DMS79 treated with DMSO at 0.1 percent for 48 hours (cell line): Measurements from ENCODE around the gene TTLL7.
"Not testable (repeated sequence)": the region's sequence is repeated elsewhere in the genome, so short reads cannot be mapped to it uniquely, and the experiment has no call there.

ENCODE experiments used
- DNase-seq: peaks from one replicate; lab custom pipeline; 2025; lab: John Stamatoyannopoulos, UW

TTLL7 gene

GRCh38 chr1:83929184-83929583, 69.7 kb downstream of the TTLL7 start:
- no peak for DNase-seq

GRCh38 chr1:83928396-83928795, 70.5 kb downstream of the TTLL7 start:
- no peak for DNase-seq

- no peak for DNase-seq
Measured at GRCh38 chr1:83927701-83928100, 71.2 kb downstream of the TTLL7 start.

- DNase-seq: no peak
Measured at GRCh38 chr1:83927061-83927460, 71.9 kb downstream of the TTLL7 start.

- DNase-seq: no peak
Measured at GRCh38 chr1:83923553-83923952, 75.4 kb downstream of the TTLL7 start.

- DNase-seq: no peak
Measured at GRCh38 chr1:83922431-83922830, 76.5 kb downstream of the TTLL7 start.

GRCh38 chr1:83920320-83920719, 78.6 kb downstream of the TTLL7 start:
- no peak for DNase-seq

- DNase-seq: no peak
Measured at GRCh38 chr1:83919872-83920271, 79.1 kb downstream of the TTLL7 start.

GRCh38 chr1:83918688-83919285, 80.1 kb downstream of the TTLL7 start:
- DNase-seq: no peak

GRCh38 chr1:83917959-83918358, 81.0 kb downstream of the TTLL7 start:
- no peak for DNase-seq

GRCh38 chr1:83916094-83916493, 82.8 kb downstream of the TTLL7 start:
- not testable (repeated sequence) for DNase-seq

- DNase-seq: no peak
Measured at GRCh38 chr1:83912876-83913275, 86.1 kb downstream of the TTLL7 start.

GRCh38 chr1:83910461-83910860, 88.5 kb downstream of the TTLL7 start:
- no peak for DNase-seq

GRCh38 chr1:83909687-83910086, 89.2 kb downstream of the TTLL7 start:
- DNase-seq: no peak

- peak; percentile 10 for DNase-seq
Measured at GRCh38 chr1:83905315-83905907, 93.5 kb downstream of the TTLL7 start.

- no peak for DNase-seq
Measured at GRCh38 chr1:83901547-83902155, 97.3 kb downstream of the TTLL7 start.

GRCh38 chr1:83900524-83900923, 98.4 kb downstream of the TTLL7 start:
- no peak for DNase-seq

GRCh38 chr1:83897516-83897915, 101.4 kb downstream of the TTLL7 start:
- no peak for DNase-seq

GRCh38 chr1:83896299-83896698, 102.6 kb downstream of the TTLL7 start:
- no peak for DNase-seq

GRCh38 chr1:83889707-83890106, 109.2 kb downstream of the TTLL7 start:
- no peak for DNase-seq

GRCh38 chr1:83887483-83887882, 111.4 kb downstream of the TTLL7 start:
- no peak for DNase-seq

- no peak for DNase-seq
Measured at GRCh38 chr1:83883979-83884378, 115.0 kb downstream of the TTLL7 start.

GRCh38 chr1:83882906-83883305, 116.0 kb downstream of the TTLL7 start:
- no peak for DNase-seq

GRCh38 chr1:83872515-83872914, 126.4 kb downstream of the TTLL7 start:
- DNase-seq: no peak
